HepG2 (cell line): ENCODE results near the gene CEMP1. TPM values are rescaled to one million over a fixed set of nuclear protein-coding genes. Genes with fewer than 3 reads are reported as not detected.
A peak's percentile ranks its signal among the peaks of the same experiment; 100 is the strongest.

ENCODE experiments used
- CENPT ChIP-seq: sonication (generic); formaldehyde crosslinking; IDR thresholded peaks from 2 replicates; pipeline ENCODE4 v1.8.0; 2022; ENCODE audit warnings: low read depth, mild to moderate bottlenecking, moderate library complexity, missing genetic modification reagents
- CHD4 ChIP-seq: fragments of 200-600 bp; sonication (generic); IDR thresholded peaks from 2 replicates; pipeline ENCODE4 v1.7.0; 2017; ENCODE audit warnings: mild to moderate bottlenecking, low read length, borderline replicate concordance
- FOXJ3 ChIP-seq: sonication (generic); formaldehyde crosslinking; IDR thresholded peaks from 2 replicates; pipeline ENCODE4 v1.4.0; 2020; ENCODE audit warnings: missing genetic modification reagents, mild to moderate bottlenecking, borderline replicate concordance
- HNF1A ChIP-seq, 2 experiments: sonication (generic) in 1 of 2; formaldehyde crosslinking in 1 of 2; IDR thresholded peaks; 2 replicates each; pipeline versions ENCODE4 v1.4.0 to v1.6.1; 2016 to 2020; ENCODE audit warnings: borderline replicate concordance in 1 of 2, low read depth in 1 of 2, mild to moderate bottlenecking in 1 of 2, missing genetic modification reagents in 1 of 2
- KLF12 ChIP-seq: sonication (generic); formaldehyde crosslinking; IDR thresholded peaks from 2 replicates; pipeline ENCODE4 v1.4.0; 2020; ENCODE audit warnings: missing genetic modification reagents, borderline replicate concordance
- LBX2 ChIP-seq: sonication (generic); formaldehyde crosslinking; IDR thresholded peaks from 2 replicates; pipeline ENCODE4 v1.5.0; 2020; ENCODE audit warnings: missing genetic modification reagents, mild to moderate bottlenecking, borderline replicate concordance
- PHF20 ChIP-seq: sonication (generic); formaldehyde crosslinking; IDR thresholded peaks from 2 replicates; pipeline ENCODE4 v1.5.0; 2020; ENCODE audit warnings: mild to moderate bottlenecking, missing genetic modification reagents
- SMAD1 ChIP-seq: sonication (generic); formaldehyde crosslinking; IDR thresholded peaks from 2 replicates; pipeline ENCODE4 v1.4.0; 2020; ENCODE audit warnings: missing genetic modification reagents, low read depth, mild to moderate bottlenecking, borderline replicate concordance
- TCF7L2 ChIP-seq: IDR thresholded peaks from 2 replicates; pipeline ENCODE4 v1.6.1; 2011; ENCODE audit warnings: mild to moderate bottlenecking, low read depth, low read length, moderate library complexity
- THAP8 ChIP-seq: sonication (generic); formaldehyde crosslinking; IDR thresholded peaks from 2 replicates; pipeline ENCODE4 v1.5.1; 2020; ENCODE audit warnings: missing genetic modification reagents, mild to moderate bottlenecking, borderline replicate concordance
- ZNF335 ChIP-seq: sonication (generic); formaldehyde crosslinking; IDR thresholded peaks from 2 replicates; pipeline ENCODE4 v1.4.0; 2020; ENCODE audit warnings: missing genetic modification reagents
- ZNF44 ChIP-seq: sonication (generic); formaldehyde crosslinking; IDR thresholded peaks from 2 replicates; pipeline ENCODE4 v1.5.1; 2020; ENCODE audit warnings: mild to moderate bottlenecking, missing genetic modification reagents
- ZNF512B ChIP-seq: sonication (generic); formaldehyde crosslinking; IDR thresholded peaks from 2 replicates; pipeline ENCODE4 v1.5.1; 2020; ENCODE audit warnings: missing genetic modification reagents, mild to moderate bottlenecking, borderline replicate concordance
- ZNF615 ChIP-seq: sonication (generic); formaldehyde crosslinking; IDR thresholded peaks from 2 replicates; pipeline ENCODE4 v1.5.0; 2020; ENCODE audit warnings: mild to moderate bottlenecking, missing genetic modification reagents, borderline replicate concordance
- polyA plus RNA-seq, 8 experiments: library from polyadenylated mRNA; depleted of rRNA in 3 of 8; stranded (reverse) in 7 of 8; unstranded in 1 of 8; fragments of >200 nt; fragmentation: Illumina TruSeq in 4 of 8; extraction: Trizol in 4 of 8; gene quantifications; 2 replicates each; pipeline versions ENCODE4 v1.2.1 to v1.2.3, GENCODE V29; 2011 to 2016; ENCODE audit warnings: low read depth in 4 of 8, missing spikeins in 1 of 8, mixed read lengths in 1 of 8; ENCODE audit not compliant: insufficient read depth in 1 of 8
- total RNA-seq, 5 experiments: library from RNA; depleted of rRNA; stranded (reverse); fragments of >200 nt; fragmentation: Illumina TruSeq; extraction: Trizol; gene quantifications; 2 replicates each; pipeline ENCODE4 v1.2.3, GENCODE V29; 2016; ENCODE audit warnings: low read depth in 1 of 5
- TF ChIP-seq, protein P1 (sequence below): sonication (generic); formaldehyde crosslinking; IDR thresholded peaks from 2 replicates; pipeline ENCODE4 v1.9.0; 2022; ENCODE audit warnings: low read depth, missing genetic modification reagents

Gene CEMP1
- total and polyA plus RNA-seq, 2 of the 13 experiments (the other 11 are each of a cell fraction or from before 2014, with no cell fraction given) = not detected

DNA sequence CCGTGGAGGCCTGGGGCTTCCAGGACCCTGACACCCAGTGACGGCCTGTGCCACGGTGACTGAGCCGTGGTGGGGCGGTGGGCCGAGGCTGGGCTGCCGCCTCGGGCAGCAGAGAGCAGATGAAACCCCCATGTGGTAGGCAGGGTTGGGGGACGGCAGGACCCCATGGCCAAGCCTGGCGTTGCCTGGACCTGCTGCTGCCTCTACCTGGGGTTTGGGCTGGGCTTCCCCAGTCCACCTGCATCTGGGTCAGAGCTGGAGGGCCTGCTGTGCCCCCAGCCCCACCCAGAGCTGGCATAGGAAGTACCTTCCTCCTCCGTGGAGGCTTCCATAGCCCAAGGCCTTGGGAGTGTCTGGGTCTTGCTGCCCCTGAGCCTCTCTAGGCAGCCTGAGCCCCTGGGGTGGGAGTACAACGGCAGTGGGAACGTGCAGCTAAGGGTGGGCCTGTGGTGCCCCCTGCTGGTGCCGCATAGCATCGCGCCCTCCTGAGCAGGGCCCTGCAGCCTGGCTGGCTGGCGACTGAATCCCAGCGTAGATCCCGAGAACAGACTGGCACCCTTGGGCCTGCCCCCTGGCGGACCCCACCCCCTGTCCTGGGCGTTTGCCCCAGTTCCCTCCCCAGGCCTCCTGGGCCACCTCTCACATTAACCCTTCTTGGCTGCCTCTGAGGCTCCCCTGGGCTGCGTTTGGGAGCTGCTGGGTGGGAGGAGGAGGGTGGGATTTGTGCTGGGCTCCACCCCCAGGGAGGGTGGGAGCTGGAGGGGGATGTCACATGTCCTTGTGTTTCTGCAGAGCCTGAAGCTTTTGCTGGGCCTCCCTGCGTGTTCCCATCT, 30.1 kb downstream of the CEMP1 start (continued):
- TF ChIP-seq HNF1A (IDR thresholded peaks at IDR 0.05; ENCODE audit: low read depth) (no peak), HNF1A (CRISPR knock-in tag; IDR thresholded peaks at IDR 0.05; ENCODE audit: borderline replicate concordance) (no peak), CENPT (CRISPR knock-in tag) (no peak), SMAD1 (CRISPR knock-in tag) (0 out of 2 replicates have a peak, but pooled peaks have one; percentile 6), FOXJ3 (no peak), KLF12 (CRISPR knock-in tag) (no peak), PHF20 (CRISPR knock-in tag) (no peak), CHD4 (no peak), ZNF512B (CRISPR knock-in tag) (no peak), THAP8 (CRISPR knock-in tag) (no peak), TCF7L2 (no peak), ZNF335 (no peak), LBX2 (CRISPR knock-in tag) (no peak), ZNF44 (CRISPR knock-in tag) (no peak), ZNF615 (CRISPR knock-in tag) (no peak)
- TF ChIP-seq, protein P1, sequence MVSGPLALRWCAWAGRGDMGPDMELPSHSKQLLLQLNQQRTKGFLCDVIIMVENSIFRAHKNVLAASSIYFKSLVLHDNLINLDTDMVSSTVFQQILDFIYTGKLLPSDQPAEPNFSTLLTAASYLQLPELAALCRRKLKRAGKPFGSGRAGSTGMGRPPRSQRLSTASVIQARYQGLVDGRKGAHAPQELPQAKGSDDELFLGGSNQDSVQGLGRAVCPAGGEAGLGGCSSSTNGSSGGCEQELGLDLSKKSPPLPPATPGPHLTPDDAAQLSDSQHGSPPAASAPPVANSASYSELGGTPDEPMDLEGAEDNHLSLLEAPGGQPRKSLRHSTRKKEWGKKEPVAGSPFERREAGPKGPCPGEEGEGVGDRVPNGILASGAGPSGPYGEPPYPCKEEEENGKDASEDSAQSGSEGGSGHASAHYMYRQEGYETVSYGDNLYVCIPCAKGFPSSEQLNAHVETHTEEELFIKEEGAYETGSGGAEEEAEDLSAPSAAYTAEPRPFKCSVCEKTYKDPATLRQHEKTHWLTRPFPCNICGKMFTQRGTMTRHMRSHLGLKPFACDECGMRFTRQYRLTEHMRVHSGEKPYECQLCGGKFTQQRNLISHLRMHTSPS (CRISPR knock-in tag) = 0 out of 2 replicates have a peak, but pooled peaks have one; percentile 26
